A549 (cell line): ENCODE measurements around the gene MBOAT2. TPM values are rescaled to one million over a fixed set of nuclear protein-coding genes. Genes with fewer than 3 reads are reported as not detected.

Experiments
- ATAC-seq, 2 experiments: fragments of 200-7000 bp in 1 of 2; fragments of >200 bp in 1 of 2; cut with Nextera tagmentation in 1 of 2; cut with Tn5 transposase in 1 of 2; 3 replicates each; pipeline versions ENCODE4 v1.8.0 to v1.9.1; 2018 to 2020; ENCODE audit warnings: mild to moderate bottlenecking in 1 of 2, moderate library complexity in 1 of 2
- CTCF ChIA-PET: fragments of 300-600 bp; sonication (Branson Sonifier 250); formaldehyde crosslinking; extraction: SDS; loops from one replicate; lab custom pipeline; 2021; ENCODE audit warnings: antibody characterized with exemption, inconsistent platforms; lab: Yijun Ruan, JAX
- POLR2A ChIA-PET: fragments of 350-600 bp; formaldehyde crosslinking; extraction: SDS; loops from one replicate; lab custom pipeline; 2021; ENCODE audit warnings: antibody characterized with exemption, inconsistent platforms; lab: Yijun Ruan, JAX
- DNase-seq, 2 experiments: peaks; one replicate each; pipeline versions ENCODE4 v3.0.0 to v3.0.0-alpha.2; 2011 to 2016; ENCODE audit warnings: low read depth in 1 of 2, low spot score in 1 of 2
- FAIRE-seq: peaks from 2 replicates; lab custom pipeline; 2011; peaks lifted over from hg19 to GRCh38; lab: Jason Lieb, UNC
- H3K27ac ChIP-seq, 2 experiments: fragments of >200 bp; sonication (Bioruptor Twin); formaldehyde crosslinking; 3 replicates each; pipeline ENCODE4 v1.5.1; 2016 to 2017
- H3K4me1 ChIP-seq: fragments of >200 bp; sonication (Bioruptor Twin); formaldehyde crosslinking; 3 replicates; pipeline ENCODE4 v1.6.1; 2016
- H3K4me2 ChIP-seq: fragments of >200 bp; sonication (Bioruptor Twin); formaldehyde crosslinking; 3 replicates; pipeline ENCODE4 v1.6.1; 2016
- H3K4me3 ChIP-seq: fragments of >200 bp; sonication (Bioruptor Twin); formaldehyde crosslinking; 3 replicates; pipeline ENCODE4 v1.5.1; 2016
- H3K9me3 ChIP-seq: fragments of >200 bp; sonication (Bioruptor Twin); formaldehyde crosslinking; 3 replicates; pipeline ENCODE4 v1.6.1; 2016
- BHLHE40 ChIP-seq: IDR thresholded peaks from 2 replicates; pipeline ENCODE4 v1.6.1; 2012; ENCODE audit warnings: low read depth, low read length, inconsistent platforms
- CHD4 ChIP-seq: fragments of 200-600 bp; sonication (generic); IDR thresholded peaks from 2 replicates; pipeline ENCODE4 v1.6.1; 2016; ENCODE audit warnings: antibody characterized with exemption, mild to moderate bottlenecking, borderline replicate concordance
- FOSB ChIP-seq: fragments of 250-450 bp; sonication (Bioruptor Pico); IDR thresholded peaks from 2 replicates; pipeline ENCODE4 v1.5.0; 2020; ENCODE audit warnings: mild to moderate bottlenecking, moderate library complexity
- FOSL2 ChIP-seq, 2 experiments: fragments of 450-650 bp in 1 of 2; fragments of >200 bp in 1 of 2; sonication (Bioruptor Twin) in 1 of 2; formaldehyde crosslinking; IDR thresholded peaks; 2 replicates each; pipeline versions ENCODE4 v1.5.0 to v1.6.1; 2016 to 2020; ENCODE audit warnings: mild to moderate bottlenecking in 1 of 2, moderate library complexity in 1 of 2
- FOXS1 ChIP-seq: fragments of 250-450 bp; sonication (Bioruptor Pico); IDR thresholded peaks from 2 replicates; pipeline ENCODE4 v1.5.0; 2020; ENCODE audit warnings: mild to moderate bottlenecking, moderate library complexity
- HDAC2 ChIP-seq: fragments of 200-600 bp; sonication (generic); IDR thresholded peaks from 2 replicates; pipeline ENCODE4 v1.6.1; 2016
- HOXA7 ChIP-seq: fragments of 250-450 bp; sonication (Bioruptor Pico); IDR thresholded peaks from 2 replicates; pipeline ENCODE4 v1.5.0; 2020; ENCODE audit warnings: mild to moderate bottlenecking, moderate library complexity
- HOXB13 ChIP-seq: fragments of 250-450 bp; sonication (Bioruptor Pico); IDR thresholded peaks from 2 replicates; pipeline ENCODE4 v1.5.0; 2020; ENCODE audit warnings: low read depth, mild to moderate bottlenecking, moderate library complexity
- HOXB5 ChIP-seq: fragments of 250-450 bp; sonication (Bioruptor Pico); IDR thresholded peaks from 2 replicates; pipeline ENCODE4 v1.5.0; 2020; ENCODE audit warnings: mild to moderate bottlenecking, moderate library complexity
- JUNB ChIP-seq: fragments of >200 bp; sonication (Bioruptor Twin); formaldehyde crosslinking; IDR thresholded peaks from 2 replicates; pipeline ENCODE4 v1.6.1; 2016
- NR3C1 ChIP-seq: fragments of >200 bp; sonication (Bioruptor Twin); formaldehyde crosslinking; IDR thresholded peaks from 3 replicates; pipeline ENCODE4 v1.6.1; 2017
- POLR2A ChIP-seq: IDR thresholded peaks from 2 replicates; pipeline ENCODE4 v1.6.1; 2012; ENCODE audit warnings: mild to moderate bottlenecking, low read length
- POLR2AphosphoS2 ChIP-seq: conservative IDR thresholded peaks from 2 replicates; pipeline ENCODE4 v1.6.1; 2012; ENCODE audit warnings: low read length, improper control_type of control experiment, inconsistent platforms
- RCOR1 ChIP-seq: fragments of 150-350 bp; IDR thresholded peaks from 2 replicates; pipeline ENCODE4 v1.6.1; 2014; ENCODE audit warnings: antibody characterized with exemption, low read length, low read depth
- RFX5 ChIP-seq: fragments of 450-650 bp; IDR thresholded peaks from 2 replicates; pipeline ENCODE4 v1.7.1; 2014; ENCODE audit warnings: antibody characterized with exemption, mild to moderate bottlenecking, moderate library complexity
- RNF2 ChIP-seq: fragments of 200-600 bp; sonication (generic); IDR thresholded peaks from 2 replicates; pipeline ENCODE4 v1.6.1; 2016; ENCODE audit warnings: low read depth, mild to moderate bottlenecking, antibody characterized with exemption, moderate library complexity, borderline replicate concordance
- SREBF2 ChIP-seq: fragments of 450-650 bp; IDR thresholded peaks from 2 replicates; pipeline ENCODE4 v1.6.1; 2014; ENCODE audit warnings: mild to moderate bottlenecking, moderate library complexity
- ZC3H11A ChIP-seq: fragments of 450-650 bp; IDR thresholded peaks from 2 replicates; pipeline ENCODE4 v1.6.1; 2014; ENCODE audit warnings: antibody characterized with exemption, mild to moderate bottlenecking
- ZNF302 ChIP-seq: fragments of 250-450 bp; sonication (Bioruptor Pico); IDR thresholded peaks from 2 replicates; pipeline ENCODE4 v1.9.0; 2021; ENCODE audit warnings: inconsistent platforms, mild to moderate bottlenecking, moderate library complexity
- WGBS: methylation state at CpG from one replicate; pipeline ENCODE4 v1.1.6; 2017; ENCODE audit errors: missing lambda C conversion rate; 5-methylcytosine and 5-hydroxymethylcytosine counted together
- polyA plus RNA-seq, 4 experiments: library from polyadenylated mRNA; depleted of rRNA in 3 of 4; stranded (reverse); fragments of >200 nt; fragmentation: RNase III in 1 of 4; extraction: RNeasy Plus Mini Kit Qiagen cat#74134 plus additional on column Dnase treatment in 1 of 4; gene quantifications; 2 replicates in 3 of 4; 3 replicates in 1 of 4; pipeline ENCODE4 v1.2.3, GENCODE V29; 2011 to 2017
- TF ChIP-seq, protein P1 (sequence below): fragments of 450-650 bp; IDR thresholded peaks from 2 replicates; pipeline ENCODE4 v1.6.1; 2014; ENCODE audit warnings: antibody characterized with exemption
- TF ChIP-seq, protein P2 (sequence below): fragments of 150-350 bp; IDR thresholded peaks from 2 replicates; pipeline ENCODE4 v1.6.1; 2014; ENCODE audit warnings: low read depth, mild to moderate bottlenecking, low read length
- TF ChIP-seq, protein P3 (sequence below): fragments of 200-600 bp; sonication (generic); IDR thresholded peaks from 2 replicates; pipeline ENCODE4 v1.6.1; 2016; ENCODE audit warnings: antibody characterized with exemption, mild to moderate bottlenecking, moderate library complexity
- TF ChIP-seq, protein P4 (sequence below): IDR thresholded peaks from 2 replicates; pipeline ENCODE4 v1.6.1; 2012

The MBOAT2 gene
- polyA plus RNA-seq, 2 of the 4 experiments (the other 2 are of a cell fraction): 33.1 to 33.3 TPM

DNA sequence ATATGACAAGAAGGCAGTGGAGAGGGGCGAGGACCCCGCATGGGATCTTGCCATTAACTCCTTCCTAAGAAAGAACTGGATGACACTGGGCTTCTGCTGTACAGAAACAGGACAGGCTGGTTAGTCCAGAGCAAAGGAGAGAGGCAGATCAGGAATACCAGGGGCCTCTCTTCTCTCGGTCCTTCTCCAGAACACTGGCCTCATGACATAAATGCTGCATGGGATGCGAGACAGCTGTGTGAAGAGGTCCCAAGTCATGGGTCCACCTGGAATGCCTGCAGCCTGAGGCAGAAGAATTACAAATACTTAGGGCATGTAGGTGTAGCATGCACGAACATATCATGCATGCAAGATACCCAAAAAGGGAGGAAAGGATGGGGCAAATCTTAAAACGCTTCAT lies 9.1 kb downstream of the MBOAT2 start:
- peak in 1 of 2 experiments; percentile 42; a peak in 3 of 6 replicates for ATAC-seq
- no peak for TF ChIP-seq HOXA7 (CRISPR knock-in tag)
- TF ChIP-seq HOXB5 (CRISPR knock-in tag): no peak
- TF ChIP-seq, protein P1, sequence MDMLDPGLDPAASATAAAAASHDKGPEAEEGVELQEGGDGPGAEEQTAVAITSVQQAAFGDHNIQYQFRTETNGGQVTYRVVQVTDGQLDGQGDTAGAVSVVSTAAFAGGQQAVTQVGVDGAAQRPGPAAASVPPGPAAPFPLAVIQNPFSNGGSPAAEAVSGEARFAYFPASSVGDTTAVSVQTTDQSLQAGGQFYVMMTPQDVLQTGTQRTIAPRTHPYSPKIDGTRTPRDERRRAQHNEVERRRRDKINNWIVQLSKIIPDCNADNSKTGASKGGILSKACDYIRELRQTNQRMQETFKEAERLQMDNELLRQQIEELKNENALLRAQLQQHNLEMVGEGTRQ: no peak
- no peaks in the 10 kb centered on the region for H3K9me3 ChIP-seq
- no peak overlapping the region for H3K4me2 ChIP-seq
- ChIA-PET CTCF (no interaction called here), POLR2A (interaction anchor here (1.0 kb wide), 1 partner anchor 9 kb away, joined by 3 read pairs; the partner anchor contains the start of gene MBOAT2)
- WGBS: 87% methylated on average over 6 of the region's 6 CpGs
- 0 out of 3 replicates have a peak, but pooled peaks cover 2% of the 10 kb centered on the region for H3K4me1 ChIP-seq
- FAIRE-seq: no peak
- DNase-seq: no peak
- H3K4me3 ChIP-seq: no peak overlapping the region
- H3K27ac ChIP-seq: no peak overlapping the region

DNA sequence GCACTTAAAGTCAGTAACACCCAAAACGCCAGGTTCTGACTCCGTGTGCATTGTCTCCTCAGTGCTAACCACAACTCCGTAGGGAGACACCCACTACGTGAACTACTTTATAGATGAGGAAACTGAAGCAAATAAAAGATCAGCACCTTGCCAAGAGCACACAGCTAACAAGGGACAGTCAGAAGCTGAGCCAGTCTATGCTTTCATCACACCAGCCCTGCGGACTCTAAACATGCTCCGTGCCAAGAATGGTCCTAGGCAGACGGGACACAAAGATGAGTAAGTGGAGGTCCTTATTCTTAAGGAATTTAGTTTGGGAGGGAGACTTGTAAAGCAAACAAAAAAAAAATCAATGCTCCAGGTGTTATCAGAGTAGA lies 9.6 kb downstream of the MBOAT2 start:
- TF ChIP-seq HOXB13 (CRISPR knock-in tag) (no peak), FOSB (CRISPR knock-in tag) (no peak), ZNF302 (CRISPR knock-in tag) (no peak)
- TF ChIP-seq, protein P2, sequence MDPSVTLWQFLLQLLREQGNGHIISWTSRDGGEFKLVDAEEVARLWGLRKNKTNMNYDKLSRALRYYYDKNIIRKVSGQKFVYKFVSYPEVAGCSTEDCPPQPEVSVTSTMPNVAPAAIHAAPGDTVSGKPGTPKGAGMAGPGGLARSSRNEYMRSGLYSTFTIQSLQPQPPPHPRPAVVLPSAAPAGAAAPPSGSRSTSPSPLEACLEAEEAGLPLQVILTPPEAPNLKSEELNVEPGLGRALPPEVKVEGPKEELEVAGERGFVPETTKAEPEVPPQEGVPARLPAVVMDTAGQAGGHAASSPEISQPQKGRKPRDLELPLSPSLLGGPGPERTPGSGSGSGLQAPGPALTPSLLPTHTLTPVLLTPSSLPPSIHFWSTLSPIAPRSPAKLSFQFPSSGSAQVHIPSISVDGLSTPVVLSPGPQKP: no peak
- 83% methylated on average over 7 of the region's 7 CpGs for WGBS
- FAIRE-seq: no peak
- no peak overlapping the region for H3K27ac ChIP-seq
- POLR2A ChIA-PET: no interaction called here
- H3K4me3 ChIP-seq: no peak overlapping the region
- no peaks in the 10 kb centered on the region for H3K4me1 ChIP-seq
- CTCF ChIA-PET: no interaction called here
- peak in 1 of 2 experiments; percentile 36; a peak in 2 of 6 replicates for ATAC-seq
- H3K9me3 ChIP-seq: no peaks in the 10 kb centered on the region
- H3K4me2 ChIP-seq: no peak overlapping the region
- DNase-seq: no peak

DNA sequence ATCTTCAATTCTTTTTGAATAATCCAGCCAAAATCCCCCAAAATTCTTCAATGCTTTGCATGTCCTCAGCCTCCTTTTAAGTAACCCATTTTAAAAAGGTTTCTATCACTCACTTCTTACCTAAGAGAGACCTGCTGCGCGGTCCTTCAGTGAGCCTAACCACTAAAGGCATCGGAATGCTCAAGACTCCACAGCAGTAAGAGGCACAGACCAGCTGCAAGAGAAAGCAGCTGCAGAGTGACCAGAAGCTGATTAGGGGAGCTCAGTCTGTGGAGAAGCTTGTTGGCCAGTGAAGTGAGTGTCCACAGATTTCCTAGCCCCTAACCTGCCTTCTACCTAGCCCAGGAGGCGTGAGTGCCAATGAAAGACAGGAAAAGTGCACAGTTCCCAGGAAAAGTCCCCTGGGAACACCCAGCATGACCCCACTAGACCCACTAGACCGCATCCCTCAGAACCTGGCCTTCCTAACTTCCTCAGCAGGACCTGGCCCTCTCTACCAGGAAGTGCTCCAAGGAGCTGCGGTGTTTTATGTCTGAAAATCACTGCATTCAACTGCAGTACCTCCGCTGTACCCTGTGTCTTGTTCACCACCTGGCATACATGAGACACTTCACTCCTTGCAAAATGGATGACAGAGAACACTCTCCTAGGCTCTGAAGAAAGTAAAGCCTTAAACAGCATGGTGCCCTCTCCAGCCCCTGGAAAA lies 10.1 kb downstream of the MBOAT2 start:
- DNase-seq (no peak), ATAC-seq (peak; percentile 27 to 36; a peak in 3 of 6 replicates), FAIRE-seq (no peak)
- POLR2A ChIA-PET: interaction anchor here (1.4 kb wide), 1 partner anchor 10 kb away, joined by 5 read pairs; the partner anchor contains the start of gene MBOAT2
- Histone ChIP-seq H3K27ac (no peak overlapping the region), H3K9me3 (no peaks in the 10 kb centered on the region), H3K4me2 (no peak overlapping the region), H3K4me1 (no peaks in the 10 kb centered on the region), H3K4me3 (no peak overlapping the region)
- CTCF ChIA-PET: interaction anchor here (0.6 to 1.4 kb wide), 4 partner anchors 12 to 146 kb away, joined by 3 read pairs; no protein-coding TSS in a partner anchor
- TF ChIP-seq CHD4 (no peak), RCOR1 (no peak), BHLHE40 (no peak), JUNB (no peak), FOXS1 (CRISPR knock-in tag) (no peak), POLR2A (no peak), RNF2 (no peak), HOXA7 (CRISPR knock-in tag) (no peak), NR3C1 (no peak), FOSL2 (IDR thresholded peaks at IDR 0.05) (no peak), FOSL2 (CRISPR knock-in tag; IDR thresholded peaks at IDR 0.05) (no peak), RFX5 (no peak), SREBF2 (no peak), ZC3H11A (no peak), ZNF302 (CRISPR knock-in tag) (no peak), POLR2AphosphoS2 (no peak), HDAC2 (no peak)
- TF ChIP-seq, protein P3, sequence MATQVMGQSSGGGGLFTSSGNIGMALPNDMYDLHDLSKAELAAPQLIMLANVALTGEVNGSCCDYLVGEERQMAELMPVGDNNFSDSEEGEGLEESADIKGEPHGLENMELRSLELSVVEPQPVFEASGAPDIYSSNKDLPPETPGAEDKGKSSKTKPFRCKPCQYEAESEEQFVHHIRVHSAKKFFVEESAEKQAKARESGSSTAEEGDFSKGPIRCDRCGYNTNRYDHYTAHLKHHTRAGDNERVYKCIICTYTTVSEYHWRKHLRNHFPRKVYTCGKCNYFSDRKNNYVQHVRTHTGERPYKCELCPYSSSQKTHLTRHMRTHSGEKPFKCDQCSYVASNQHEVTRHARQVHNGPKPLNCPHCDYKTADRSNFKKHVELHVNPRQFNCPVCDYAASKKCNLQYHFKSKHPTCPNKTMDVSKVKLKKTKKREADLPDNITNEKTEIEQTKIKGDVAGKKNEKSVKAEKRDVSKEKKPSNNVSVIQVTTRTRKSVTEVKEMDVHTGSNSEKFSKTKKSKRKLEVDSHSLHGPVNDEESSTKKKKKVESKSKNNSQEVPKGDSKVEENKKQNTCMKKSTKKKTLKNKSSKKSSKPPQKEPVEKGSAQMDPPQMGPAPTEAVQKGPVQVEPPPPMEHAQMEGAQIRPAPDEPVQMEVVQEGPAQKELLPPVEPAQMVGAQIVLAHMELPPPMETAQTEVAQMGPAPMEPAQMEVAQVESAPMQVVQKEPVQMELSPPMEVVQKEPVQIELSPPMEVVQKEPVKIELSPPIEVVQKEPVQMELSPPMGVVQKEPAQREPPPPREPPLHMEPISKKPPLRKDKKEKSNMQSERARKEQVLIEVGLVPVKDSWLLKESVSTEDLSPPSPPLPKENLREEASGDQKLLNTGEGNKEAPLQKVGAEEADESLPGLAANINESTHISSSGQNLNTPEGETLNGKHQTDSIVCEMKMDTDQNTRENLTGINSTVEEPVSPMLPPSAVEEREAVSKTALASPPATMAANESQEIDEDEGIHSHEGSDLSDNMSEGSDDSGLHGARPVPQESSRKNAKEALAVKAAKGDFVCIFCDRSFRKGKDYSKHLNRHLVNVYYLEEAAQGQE: no peak
- TF ChIP-seq, protein P4, sequence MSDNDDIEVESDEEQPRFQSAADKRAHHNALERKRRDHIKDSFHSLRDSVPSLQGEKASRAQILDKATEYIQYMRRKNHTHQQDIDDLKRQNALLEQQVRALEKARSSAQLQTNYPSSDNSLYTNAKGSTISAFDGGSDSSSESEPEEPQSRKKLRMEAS: no peak
- 93% methylated on average over 7 of the region's 7 CpGs for WGBS
